Ovary (tissue), 9 donors: Measurements from ENCODE around the gene RACK1. TPM values are rescaled to one million over a fixed set of nuclear protein-coding genes. Genes with fewer than 3 reads are reported as not detected.
"Not testable (repeated sequence)": the region's sequence is repeated elsewhere in the genome, so short reads cannot be mapped to it uniquely, and the experiment has no call there.

Experiments used
- DNase-seq, 5 donors: peaks; one replicate each; pipeline ENCODE4 v3.0.0-alpha.2; 2019 to 2020
- H3K27ac ChIP-seq, 2 donors: fragments of 200-600 bp; one replicate each; pipeline versions ENCODE4 v1.5.1 to v1.8.0; 2019 to 2022
- H3K27me3 ChIP-seq: fragments of 200-600 bp; one replicate; pipeline ENCODE4 v1.8.0; 2022
- H3K36me3 ChIP-seq: fragments of 200-600 bp; sonication (generic); one replicate; pipeline ENCODE4 v1.5.1; 2019
- H3K4me1 ChIP-seq: one replicate; pipeline ENCODE4 v1.8.1; 2013; ENCODE audit warnings: mild to moderate bottlenecking, moderate library complexity; ENCODE audit not compliant: insufficient read depth
- H3K4me3 ChIP-seq: fragments of 200-600 bp; sonication (generic); one replicate; pipeline ENCODE4 v1.5.1; 2017
- H3K9me3 ChIP-seq, 2 donors: fragments of 200-600 bp in 1 of 2; sonication (generic) in 1 of 2; one replicate each; pipeline versions ENCODE4 v1.5.1 to v1.8.1; 2013 to 2019; ENCODE audit warnings: mild to moderate bottlenecking in 1 of 2, moderate library complexity in 1 of 2
- EP300 ChIP-seq: sonication (generic); formaldehyde crosslinking; IDR thresholded peaks from one replicate; pipeline ENCODE4 v1.6.1; 2017; ENCODE audit warnings: antibody characterized with exemption
- POLR2A ChIP-seq: fragments of 450-650 bp; IDR thresholded peaks from one replicate; pipeline ENCODE4 v1.6.1; 2017; ENCODE audit warnings: antibody characterized with exemption, mild to moderate bottlenecking, moderate library complexity
- WGBS, 3 donors: extraction: QIAGEN DNeasy Blood & Tissue Kit in 1 of 3; methylation state at CpG; one replicate each; pipeline versions ENCODE4 v1.1.5 to v1.1.7; 2013 to 2017; 5-methylcytosine and 5-hydroxymethylcytosine counted together
- intact Hi-C, 4 donors: fragments of 100-400 bp; cut with DNase I; formaldehyde crosslinking; loops; one replicate each; pipeline versions ENCODE4 v1.11.0 to v1.15.1; 2022 to 2023
- polyA plus RNA-seq, 2 donors: library from polyadenylated mRNA; stranded (reverse); fragments of 200-250 nt in 1 of 2; fragments of 350-450 nt in 1 of 2; fragmentation: Illumina TruSeq in 1 of 2; extraction: RNeasy Lipid Tissue Mini Kit (QIAGEN cat#74804) in 1 of 2; gene quantifications; one replicate each; pipeline ENCODE4 v1.2.3, GENCODE V29; 2013 to 2014
- total RNA-seq, 7 donors: library from RNA; depleted of rRNA in 2 of 7; stranded (reverse); fragments of >200 nt in 2 of 7; fragmentation: NEBNext Ultra II Directional in 3 of 7; extraction: Animal tissue kit (Norgen Biotek cat#: 25700) in 3 of 7; gene quantifications; one replicate each; pipeline versions ENCODE4 v1.1.0 to v1.2.4, GENCODE V29; 2016 to 2023
- TF ChIP-seq, protein P1 (sequence below), 3 donors: fragments of 450-650 bp in 2 of 3; fragments of 200-600 bp in 1 of 3; IDR thresholded peaks; one replicate each; pipeline versions ENCODE4 v1.5.1 to v1.8.0; 2016 to 2022; ENCODE audit warnings: antibody characterized with exemption in 3 of 3, mild to moderate bottlenecking in 1 of 3
- donor health status: DM: no; HTN: no; CAD: no; lungs with moderate emphysema.
- donor health status: DM: no; HTN: no; CAD: no.
- donor health status: Bipolar disorder and iron deficiency.
- donor health status: DM: yes; HTN: yes; CAD: no.
- donor health status: DM: no; HTN: no; CAD: no.
- donor health status: DM: yes; HTN: yes; CAD: no.

RACK1 gene
- total and polyA plus RNA-seq, 9 donors = 2,570 to 4,895 (median 3,203) TPM

DNA sequence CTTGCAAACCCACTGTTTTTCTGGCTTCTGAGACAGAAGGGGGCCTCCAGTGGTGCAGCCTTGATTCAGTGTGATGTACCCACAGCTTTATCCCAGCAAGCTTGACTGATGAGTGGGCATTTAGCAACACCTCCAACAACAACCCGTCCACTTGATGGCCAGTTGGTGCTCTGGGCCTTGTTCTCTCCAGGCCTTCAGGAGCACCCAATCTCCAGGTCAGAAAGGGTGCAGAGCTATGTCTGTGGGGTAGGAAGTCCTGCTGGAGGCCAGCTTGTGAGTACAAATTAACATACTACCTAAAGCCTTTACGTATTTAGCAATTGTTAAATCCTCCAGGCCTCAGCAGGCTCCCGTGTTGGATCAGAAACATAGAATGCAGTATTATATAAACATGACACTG is 27.4 kb upstream of the RACK1 start:
- TF ChIP-seq POLR2A (no peak), EP300 (no peak)
- TF ChIP-seq, protein P1, sequence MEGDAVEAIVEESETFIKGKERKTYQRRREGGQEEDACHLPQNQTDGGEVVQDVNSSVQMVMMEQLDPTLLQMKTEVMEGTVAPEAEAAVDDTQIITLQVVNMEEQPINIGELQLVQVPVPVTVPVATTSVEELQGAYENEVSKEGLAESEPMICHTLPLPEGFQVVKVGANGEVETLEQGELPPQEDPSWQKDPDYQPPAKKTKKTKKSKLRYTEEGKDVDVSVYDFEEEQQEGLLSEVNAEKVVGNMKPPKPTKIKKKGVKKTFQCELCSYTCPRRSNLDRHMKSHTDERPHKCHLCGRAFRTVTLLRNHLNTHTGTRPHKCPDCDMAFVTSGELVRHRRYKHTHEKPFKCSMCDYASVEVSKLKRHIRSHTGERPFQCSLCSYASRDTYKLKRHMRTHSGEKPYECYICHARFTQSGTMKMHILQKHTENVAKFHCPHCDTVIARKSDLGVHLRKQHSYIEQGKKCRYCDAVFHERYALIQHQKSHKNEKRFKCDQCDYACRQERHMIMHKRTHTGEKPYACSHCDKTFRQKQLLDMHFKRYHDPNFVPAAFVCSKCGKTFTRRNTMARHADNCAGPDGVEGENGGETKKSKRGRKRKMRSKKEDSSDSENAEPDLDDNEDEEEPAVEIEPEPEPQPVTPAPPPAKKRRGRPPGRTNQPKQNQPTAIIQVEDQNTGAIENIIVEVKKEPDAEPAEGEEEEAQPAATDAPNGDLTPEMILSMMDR (IDR thresholded peaks at IDR 0.05) = no peak
- Histone ChIP-seq H3K4me3 (no peak overlapping the region), H3K36me3 (no peaks in the 10 kb centered on the region), H3K27me3 (no peaks in the 10 kb centered on the region), H3K27ac (no peak overlapping the region), H3K4me1 (no peaks in the 10 kb centered on the region), H3K9me3 (no peaks in the 10 kb centered on the region)
- intact Hi-C loops = no loop called here
- WGBS, 3 donors = 58 to 71% (median 62%) methylated on average over 3 of the region's 3 CpGs
- DNase-seq = no peak

DNA sequence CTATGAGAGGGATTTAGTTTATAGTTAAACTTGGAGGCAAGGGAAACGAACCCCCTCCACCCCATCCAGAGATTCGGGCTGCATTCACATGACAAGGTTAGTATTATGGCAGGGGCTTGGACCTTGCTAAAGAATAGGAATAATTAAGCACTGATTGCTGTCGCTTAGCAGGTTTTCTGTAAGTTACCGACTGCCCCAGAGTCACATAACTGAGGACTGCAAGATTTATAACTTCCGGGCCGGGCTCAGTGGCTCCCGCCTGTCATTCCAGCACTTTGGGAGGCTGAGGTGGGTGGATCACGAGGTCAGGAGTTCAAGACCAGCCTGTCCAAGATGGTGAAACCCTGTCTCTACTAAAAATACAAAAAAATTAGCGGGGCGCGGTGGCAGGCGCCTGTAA is 24.2 kb upstream of the RACK1 start:
- H3K4me3 ChIP-seq, H3K9me3 ChIP-seq, H3K36me3 ChIP-seq, DNase-seq, intact Hi-C loops, H3K27ac ChIP-seq, H3K4me1 ChIP-seq, H3K27me3 ChIP-seq: not testable (repeated sequence)
- WGBS, 3 donors = 76 to 77% (median 76%) methylated on average over 12 of the region's 12 CpGs

DNA sequence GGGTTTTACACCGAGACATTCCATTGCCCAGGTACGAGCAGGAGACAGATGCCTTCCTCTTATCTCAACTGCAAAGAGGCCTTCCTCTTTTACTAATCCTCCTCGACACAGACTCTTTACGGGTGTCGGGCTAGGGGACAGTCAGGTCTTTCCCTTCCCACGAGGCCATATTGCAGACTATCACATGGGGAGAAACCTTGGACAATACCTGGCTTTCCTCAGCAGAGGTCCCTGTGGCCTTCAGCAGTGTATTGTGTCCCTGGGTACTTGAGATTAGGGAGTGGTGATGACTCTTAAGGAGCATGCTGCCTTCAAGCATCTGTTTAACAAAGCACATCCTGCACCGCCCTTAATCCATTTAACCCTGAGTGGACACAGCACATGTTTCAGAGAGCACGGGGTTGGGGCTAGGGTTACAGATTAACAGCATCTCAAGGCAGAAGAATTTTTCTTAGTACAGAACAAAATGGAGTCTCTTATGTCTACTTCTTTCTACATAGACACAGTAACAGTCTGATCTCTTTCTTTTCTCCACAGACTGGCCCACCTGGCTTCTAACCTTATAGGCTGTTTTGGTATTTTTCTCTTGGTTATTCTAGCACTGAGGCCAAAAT is 23.7 kb upstream of the RACK1 start:
- H3K27me3 ChIP-seq, H3K36me3 ChIP-seq, DNase-seq, H3K4me3 ChIP-seq, intact Hi-C loops, H3K27ac ChIP-seq, H3K9me3 ChIP-seq, H3K4me1 ChIP-seq: not testable (repeated sequence)
- 63 to 65% (median 63%) methylated on average over 8 of the region's 8 CpGs for WGBS, 3 donors

DNA sequence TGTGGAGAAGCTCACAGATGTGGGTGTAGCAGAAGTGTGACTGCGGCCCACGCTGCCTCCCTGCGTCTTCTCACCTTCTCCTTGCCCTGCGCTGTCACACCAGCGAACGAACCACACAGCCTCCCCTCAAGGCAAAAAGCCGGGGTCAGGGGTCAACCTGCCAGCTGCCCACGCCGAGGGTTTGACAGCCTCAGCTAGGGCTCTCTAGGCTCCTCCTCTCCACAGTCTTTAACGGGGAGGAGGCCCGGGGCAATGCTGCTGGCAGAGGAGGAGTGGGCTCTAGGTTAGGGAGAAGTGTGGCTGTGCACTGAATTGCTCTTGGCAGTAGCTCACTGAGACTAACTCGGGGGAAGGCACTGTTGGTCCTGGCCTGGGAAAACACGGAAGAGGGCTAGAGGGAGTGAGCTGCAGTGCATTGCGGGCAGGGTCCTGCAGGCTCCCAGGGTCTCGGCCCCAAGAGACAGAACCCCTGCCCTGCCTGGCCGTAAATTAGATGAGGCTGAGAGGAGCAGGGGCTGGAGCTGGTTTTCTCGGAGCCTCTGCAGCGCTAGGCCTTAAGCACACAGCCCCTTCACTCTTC is 21.5 kb upstream of the RACK1 start:
- H3K9me3 ChIP-seq = no peaks in the 10 kb centered on the region
- no peak for TF ChIP-seq EP300
- no peak for TF ChIP-seq POLR2A
- TF ChIP-seq, protein P1 (IDR thresholded peaks at IDR 0.05) = no peak
- H3K27ac ChIP-seq = no peak overlapping the region
- 58 to 69% (median 65%) methylated on average over 18 of the region's 18 CpGs for WGBS, 3 donors
- H3K27me3 ChIP-seq = no peaks in the 10 kb centered on the region
- DNase-seq = no peak
- intact Hi-C loops = no loop called here
- no peak overlapping the region for H3K4me3 ChIP-seq
- no peaks in the 10 kb centered on the region for H3K36me3 ChIP-seq
- H3K4me1 ChIP-seq = peaks cover 4% of the 10 kb centered on the region

DNA sequence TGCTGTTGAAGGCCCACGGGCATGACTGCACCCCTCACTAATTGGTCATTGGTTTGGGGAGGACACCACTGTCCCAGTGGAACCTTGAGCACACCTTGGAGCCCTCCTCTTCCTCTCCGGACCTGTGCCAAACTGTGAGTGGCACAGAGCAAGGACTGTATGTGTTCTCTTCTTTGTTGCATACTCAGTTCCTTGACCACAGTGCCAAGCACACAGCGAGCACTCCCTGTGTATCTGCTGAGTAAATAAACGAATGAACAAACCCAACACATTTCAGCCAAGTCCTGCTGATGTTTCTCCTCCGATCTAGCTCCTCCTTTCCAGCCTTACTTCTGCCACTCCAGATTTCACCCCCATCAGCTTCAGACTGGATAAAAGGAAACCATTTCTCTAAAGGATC is 19.9 kb upstream of the RACK1 start:
- Histone ChIP-seq H3K4me3 (no peak overlapping the region), H3K36me3 (no peaks in the 10 kb centered on the region), H3K9me3 (no peaks in the 10 kb centered on the region), H3K27me3 (no peaks in the 10 kb centered on the region), H3K4me1 (peaks cover 14% of the 10 kb centered on the region), H3K27ac (no peak overlapping the region)
- DNase-seq = no peak
- intact Hi-C loops = loop anchor here in 1 of 4 donors (5.0 kb wide), 1 partner anchor 76 kb away; no protein-coding TSS in a partner anchor
- TF ChIP-seq, protein P1 (IDR thresholded peaks at IDR 0.05) = no peak
- WGBS, 3 donors = 65 to 84% (median 78%) methylated on average over 5 of the region's 5 CpGs
